ENCODE measurements around the gene VMAC. TPM values are rescaled to one million over a fixed set of nuclear protein-coding genes. Genes with fewer than 3 reads are reported as not detected.

The VMAC gene
- total RNA-seq, 2 donors from 2014 or later: 5.9 TPM

- Mint-ChIP-seq H3K27me3 (ENCODE audit: insufficient read depth) (peaks cover 2% of the 10 kb centered on the region), H3K9me3 (no peaks in the 10 kb centered on the region), H3K27ac (no peak overlapping the region), H3K4me1 (peaks cover 3% of the 10 kb centered on the region), H3K4me3 (no peak overlapping the region), H3K36me3 (ENCODE audit: low read depth) (peaks cover 5% of the 10 kb centered on the region)
- Histone ChIP-seq H3K27ac (ENCODE audit: low read depth, low read length) (no peak overlapping the region), H3K27me3 (ENCODE audit: control insufficient read depth, insufficient read depth, low read length, poor library complexity, severe bottlenecking) (no peaks in the 10 kb centered on the region), H3K9me3 (ENCODE audit: control insufficient read depth, low read length) (no peaks in the 10 kb centered on the region), H3K4me3 (ENCODE audit: low read length) (no peak overlapping the region), H3K9ac (ENCODE audit: extremely low read depth, low read length, poor library complexity, severe bottlenecking) (no peak overlapping the region), H3K36me3 (ENCODE audit: control insufficient read depth, insufficient read depth, low read length) (no peaks in the 10 kb centered on the region), H3K4me1 (ENCODE audit: control insufficient read depth, insufficient read depth, low read length) (no peaks in the 10 kb centered on the region)
- WGBS, 2 experiments (ENCODE audit: insufficient coverage in 1 of 2, insufficient read length in 1 of 2): 92 to 94% methylated on average over 18 to 28 of the region's 28 CpGs
- TF ChIP-seq, protein P1, sequence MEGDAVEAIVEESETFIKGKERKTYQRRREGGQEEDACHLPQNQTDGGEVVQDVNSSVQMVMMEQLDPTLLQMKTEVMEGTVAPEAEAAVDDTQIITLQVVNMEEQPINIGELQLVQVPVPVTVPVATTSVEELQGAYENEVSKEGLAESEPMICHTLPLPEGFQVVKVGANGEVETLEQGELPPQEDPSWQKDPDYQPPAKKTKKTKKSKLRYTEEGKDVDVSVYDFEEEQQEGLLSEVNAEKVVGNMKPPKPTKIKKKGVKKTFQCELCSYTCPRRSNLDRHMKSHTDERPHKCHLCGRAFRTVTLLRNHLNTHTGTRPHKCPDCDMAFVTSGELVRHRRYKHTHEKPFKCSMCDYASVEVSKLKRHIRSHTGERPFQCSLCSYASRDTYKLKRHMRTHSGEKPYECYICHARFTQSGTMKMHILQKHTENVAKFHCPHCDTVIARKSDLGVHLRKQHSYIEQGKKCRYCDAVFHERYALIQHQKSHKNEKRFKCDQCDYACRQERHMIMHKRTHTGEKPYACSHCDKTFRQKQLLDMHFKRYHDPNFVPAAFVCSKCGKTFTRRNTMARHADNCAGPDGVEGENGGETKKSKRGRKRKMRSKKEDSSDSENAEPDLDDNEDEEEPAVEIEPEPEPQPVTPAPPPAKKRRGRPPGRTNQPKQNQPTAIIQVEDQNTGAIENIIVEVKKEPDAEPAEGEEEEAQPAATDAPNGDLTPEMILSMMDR (conservative IDR thresholded peaks at IDR 0.05): no peak
- DNase-seq: no peak
Observed at GRCh38 chr19:5894704-5895349, 9.8 kb upstream of the VMAC start.

DNA sequence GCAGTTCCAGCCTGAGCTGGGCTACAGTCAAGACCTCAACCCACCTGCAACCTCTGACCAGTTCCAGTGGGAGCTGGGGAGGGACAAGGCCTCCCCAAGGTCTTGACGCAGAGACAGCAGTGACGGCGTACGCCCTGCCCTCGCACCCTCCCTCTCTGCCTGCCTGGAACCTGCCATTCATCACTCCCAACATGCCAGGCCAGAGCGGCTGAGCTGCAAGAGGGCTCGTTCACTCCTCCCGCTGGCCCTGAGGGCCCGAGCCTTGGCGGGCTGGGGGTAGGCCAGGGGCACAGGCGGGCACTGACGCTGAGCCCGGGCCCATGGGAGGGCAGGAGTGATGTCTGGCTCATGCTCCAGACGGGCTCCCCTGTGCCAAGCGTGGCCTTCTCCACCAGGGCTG, 9.3 kb upstream of the VMAC start:
- DNase-seq: no peak
- H3K9me3 Mint-ChIP-seq: no peaks in the 10 kb centered on the region
- H3K4me3 Mint-ChIP-seq: no peak overlapping the region
- Histone ChIP-seq H3K9ac (ENCODE audit: extremely low read depth, low read length, poor library complexity, severe bottlenecking) (no peak overlapping the region), H3K4me3 (ENCODE audit: low read length) (no peak overlapping the region), H3K27me3 (ENCODE audit: control insufficient read depth, insufficient read depth, low read length, poor library complexity, severe bottlenecking) (no peaks in the 10 kb centered on the region), H3K9me3 (ENCODE audit: control insufficient read depth, low read length) (no peaks in the 10 kb centered on the region), H3K36me3 (ENCODE audit: control insufficient read depth, insufficient read depth, low read length) (no peaks in the 10 kb centered on the region), H3K4me1 (ENCODE audit: control insufficient read depth, insufficient read depth, low read length) (no peaks in the 10 kb centered on the region), H3K27ac (ENCODE audit: low read depth, low read length) (no peak overlapping the region)
- H3K36me3 Mint-ChIP-seq (ENCODE audit: low read depth): peaks cover 10% of the 10 kb centered on the region
- TF ChIP-seq, protein P1 (conservative IDR thresholded peaks at IDR 0.05): no peak
- no peak overlapping the region for H3K27ac Mint-ChIP-seq
- H3K4me1 Mint-ChIP-seq: peaks cover 3% of the 10 kb centered on the region
- peaks cover 2% of the 10 kb centered on the region for H3K27me3 Mint-ChIP-seq (ENCODE audit: insufficient read depth)
- WGBS, 2 experiments (ENCODE audit: insufficient coverage in 1 of 2, insufficient read length in 1 of 2): 85 to 100% methylated on average over 9 to 15 of the region's 15 CpGs

GRCh38 chr19:5895890-5896289, 8.8 kb upstream of the VMAC start:
- no peak for DNase-seq
- TF ChIP-seq, protein P1 (conservative IDR thresholded peaks at IDR 0.05): no peak
- no peak overlapping the region for H3K4me3 ChIP-seq (ENCODE audit: low read length)
- Mint-ChIP-seq H3K27ac (no peak overlapping the region), H3K27me3 (ENCODE audit: insufficient read depth) (no peaks in the 10 kb centered on the region), H3K9me3 (no peaks in the 10 kb centered on the region), H3K4me1 (peaks cover 3% of the 10 kb centered on the region), H3K4me3 (no peak overlapping the region), H3K36me3 (ENCODE audit: low read depth) (peaks cover 12% of the 10 kb centered on the region)
- H3K9ac ChIP-seq (ENCODE audit: extremely low read depth, low read length, poor library complexity, severe bottlenecking): no peak overlapping the region
- H3K27me3 ChIP-seq (ENCODE audit: control insufficient read depth, insufficient read depth, low read length, poor library complexity, severe bottlenecking): no peaks in the 10 kb centered on the region
- no peak overlapping the region for H3K27ac ChIP-seq (ENCODE audit: low read depth, low read length)
- 92% methylated on average over 8 of the region's 8 CpGs; no CpG with 5 or more reads in 1 of the 2 experiments for WGBS, 2 experiments (ENCODE audit: insufficient coverage in 1 of 2, insufficient read length in 1 of 2)
- no peaks in the 10 kb centered on the region for H3K9me3 ChIP-seq (ENCODE audit: control insufficient read depth, low read length)
- H3K36me3 ChIP-seq (ENCODE audit: control insufficient read depth, insufficient read depth, low read length): peaks cover under 1% of the 10 kb centered on the region
- H3K4me1 ChIP-seq (ENCODE audit: control insufficient read depth, insufficient read depth, low read length): no peaks in the 10 kb centered on the region
